Keratinocyte (primary cell): ENCODE data around the gene HYAL3. TPM values are rescaled to one million over a fixed set of nuclear protein-coding genes. Genes with fewer than 3 reads are reported as not detected.

Experiments used
- DNase-seq: peaks from one replicate; pipeline ENCODE4 v3.0.0-alpha.2; 2011; ENCODE audit warnings: low read depth, missing footprints, low spot score
- FAIRE-seq: peaks from 2 replicates; lab custom pipeline; 2011; peaks lifted over from hg19 to GRCh38; lab: Jason Lieb, UNC
- H2AFZ ChIP-seq: 2 replicates; pipeline ENCODE4 v1.6.0; 2012; ENCODE audit warnings: low read length, control low read depth, inconsistent platforms; ENCODE audit not compliant: control insufficient read depth
- H3K27ac ChIP-seq: 2 replicates; pipeline ENCODE4 v1.5.1; 2011; ENCODE audit warnings: low read length; ENCODE audit not compliant: control insufficient read depth, insufficient read depth
- H3K27me3 ChIP-seq: 3 replicates; pipeline ENCODE4 v1.6.0; 2011; ENCODE audit warnings: low read length; ENCODE audit not compliant: control insufficient read depth, insufficient read depth; ENCODE audit errors: extremely low read depth
- H3K36me3 ChIP-seq, 2 experiments: 2 replicates in 1 of 2; 3 replicates in 1 of 2; pipeline ENCODE4 v1.5.1; 2011; ENCODE audit warnings: low read length in 2 of 2, mild to moderate bottlenecking in 1 of 2; ENCODE audit not compliant: control insufficient read depth in 2 of 2, insufficient read depth in 2 of 2; ENCODE audit errors: extremely low read depth in 1 of 2
- H3K4me1 ChIP-seq: 3 replicates; pipeline ENCODE4 v1.5.1; 2011; ENCODE audit warnings: low read length; ENCODE audit not compliant: control insufficient read depth, insufficient read depth; ENCODE audit errors: extremely low read depth
- H3K4me2 ChIP-seq: 3 replicates; pipeline ENCODE4 v1.6.0; 2011; ENCODE audit warnings: low read depth, low read length; ENCODE audit not compliant: control insufficient read depth, insufficient read depth; ENCODE audit errors: extremely low read depth
- H3K4me3 ChIP-seq, 3 experiments: fragments of 200-600 bp in 1 of 3; sonication (generic) in 1 of 3; 2 replicates in 2 of 3; 3 replicates in 1 of 3; pipeline ENCODE4 v1.5.1; 2011 to 2016; ENCODE audit warnings: low read length in 3 of 3, mild to moderate bottlenecking in 3 of 3, control low read depth in 2 of 3, inconsistent platforms in 1 of 3, low read depth in 1 of 3, mixed read lengths in 1 of 3, mixed run types in 1 of 3, moderate library complexity in 1 of 3; ENCODE audit not compliant: control insufficient read depth in 2 of 3, insufficient read depth in 2 of 3; ENCODE audit errors: extremely low read depth in 1 of 3
- H3K79me2 ChIP-seq: 2 replicates; pipeline ENCODE4 v1.6.0; 2012; ENCODE audit warnings: low read length; ENCODE audit not compliant: control insufficient read depth, insufficient read depth
- H3K9ac ChIP-seq: 3 replicates; pipeline ENCODE4 v1.6.0; 2011; ENCODE audit warnings: low read length; ENCODE audit not compliant: control insufficient read depth, insufficient read depth; ENCODE audit errors: extremely low read depth
- H3K9me1 ChIP-seq: 3 replicates; pipeline ENCODE4 v1.6.0; 2011; ENCODE audit warnings: low read length; ENCODE audit not compliant: control insufficient read depth, insufficient read depth; ENCODE audit errors: extremely low read depth
- H3K9me3 ChIP-seq: 2 replicates; pipeline ENCODE4 v1.5.1; 2012; ENCODE audit warnings: low read depth, low read length; ENCODE audit not compliant: control insufficient read depth
- H4K20me1 ChIP-seq: 3 replicates; pipeline ENCODE4 v1.6.0; 2011; ENCODE audit warnings: low read length; ENCODE audit not compliant: control insufficient read depth, insufficient read depth; ENCODE audit errors: extremely low read depth
- EZH2 ChIP-seq: IDR thresholded peaks from one replicate; pipeline ENCODE4 v1.6.1; 2012; ENCODE audit warnings: inconsistent platforms, mild to moderate bottlenecking, low read length, moderate library complexity
- dilution Hi-C: fragments of 300-500 bp; cut with MboI; formaldehyde crosslinking; loops from one replicate; pipeline ENCODE4 v1.7.0; 2020; ENCODE audit warnings: low sequenced_read_pairs; ENCODE audit not compliant: extremely low pct_ligation_motif_present
- polyA plus RNA-seq, 5 experiments: library from polyadenylated mRNA; depleted of rRNA in 3 of 5; stranded (reverse) in 3 of 5; stranded (forward) in 1 of 5; unstranded in 1 of 5; fragments of >200 nt; gene quantifications; 1 replicate in 1 of 5; 2 replicates in 3 of 5; 3 replicates in 1 of 5; pipeline versions ENCODE4 v1.2.1 to v1.2.3, GENCODE V29; 2011 to 2012; ENCODE audit warnings: missing spikeins in 2 of 5, low read depth in 1 of 5, low replicate concordance in 1 of 5
- TF ChIP-seq, protein P1 (sequence below), 3 experiments: IDR thresholded peaks in 1 of 3; conservative IDR thresholded peaks in 1 of 3; optimal IDR thresholded peaks in 1 of 3; 2 replicates in 2 of 3; 3 replicates in 1 of 3; pipeline versions ENCODE3 to v1.5.1; 2011; ENCODE audit warnings: low read length in 3 of 3, mild to moderate bottlenecking in 3 of 3, moderate library complexity in 2 of 3, control low read depth in 1 of 3, inconsistent platforms in 1 of 3; ENCODE audit not compliant: insufficient read depth in 2 of 3; ENCODE audit errors: extremely low read depth in 1 of 3

The HYAL3 gene
- polyA plus RNA-seq, 1 donor (not counting 4 experiments of a cell fraction or from before 2014, with no cell fraction given) = 6.6 TPM

GRCh38 chr3:50264964-50265485 lies 34.2 kb downstream of the HYAL3 start:
- dilution Hi-C loops = no loop called here
- H3K4me3 ChIP-seq = no peak overlapping the region
- FAIRE-seq = no peak
- H4K20me1 ChIP-seq = no peaks in the 10 kb centered on the region
- peaks cover 30% of the 10 kb centered on the region for H3K4me1 ChIP-seq
- no peaks in the 10 kb centered on the region for H3K9me3 ChIP-seq
- H3K27ac ChIP-seq = no peak overlapping the region
- no peak overlapping the region for H3K4me2 ChIP-seq
- peaks cover 3% of the 10 kb centered on the region for H3K27me3 ChIP-seq
- TF ChIP-seq, protein P1, sequence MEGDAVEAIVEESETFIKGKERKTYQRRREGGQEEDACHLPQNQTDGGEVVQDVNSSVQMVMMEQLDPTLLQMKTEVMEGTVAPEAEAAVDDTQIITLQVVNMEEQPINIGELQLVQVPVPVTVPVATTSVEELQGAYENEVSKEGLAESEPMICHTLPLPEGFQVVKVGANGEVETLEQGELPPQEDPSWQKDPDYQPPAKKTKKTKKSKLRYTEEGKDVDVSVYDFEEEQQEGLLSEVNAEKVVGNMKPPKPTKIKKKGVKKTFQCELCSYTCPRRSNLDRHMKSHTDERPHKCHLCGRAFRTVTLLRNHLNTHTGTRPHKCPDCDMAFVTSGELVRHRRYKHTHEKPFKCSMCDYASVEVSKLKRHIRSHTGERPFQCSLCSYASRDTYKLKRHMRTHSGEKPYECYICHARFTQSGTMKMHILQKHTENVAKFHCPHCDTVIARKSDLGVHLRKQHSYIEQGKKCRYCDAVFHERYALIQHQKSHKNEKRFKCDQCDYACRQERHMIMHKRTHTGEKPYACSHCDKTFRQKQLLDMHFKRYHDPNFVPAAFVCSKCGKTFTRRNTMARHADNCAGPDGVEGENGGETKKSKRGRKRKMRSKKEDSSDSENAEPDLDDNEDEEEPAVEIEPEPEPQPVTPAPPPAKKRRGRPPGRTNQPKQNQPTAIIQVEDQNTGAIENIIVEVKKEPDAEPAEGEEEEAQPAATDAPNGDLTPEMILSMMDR (optimal IDR thresholded peaks at IDR 0.05 in 1 of 3, IDR thresholded peaks at IDR 0.05 in 1 of 3, conservative IDR thresholded peaks at IDR 0.05 in 1 of 3; ENCODE audit: extremely low read depth in 1 of 3, insufficient read depth in 2 of 3, low read length in 3 of 3) = no peak
- no peak for TF ChIP-seq EZH2
- H3K79me2 ChIP-seq = no peaks in the 10 kb centered on the region
- H3K9ac ChIP-seq = no peak overlapping the region
- peaks cover 2% of the 10 kb centered on the region for H3K9me1 ChIP-seq
- no peak overlapping the region for H2AFZ ChIP-seq
- DNase-seq = no peak
- no peaks in the 10 kb centered on the region for H3K36me3 ChIP-seq

- no peaks in the 10 kb centered on the region for H3K36me3 ChIP-seq
- H3K27ac ChIP-seq = no peak overlapping the region
- no peak overlapping the region for H2AFZ ChIP-seq
- TF ChIP-seq, protein P1 (optimal IDR thresholded peaks at IDR 0.05 in 1 of 3, IDR thresholded peaks at IDR 0.05 in 1 of 3, conservative IDR thresholded peaks at IDR 0.05 in 1 of 3; ENCODE audit: extremely low read depth in 1 of 3, insufficient read depth in 2 of 3, low read length in 3 of 3) = no peak
- no peak for TF ChIP-seq EZH2
- H3K9me1 ChIP-seq = peaks cover 2% of the 10 kb centered on the region
- no peak overlapping the region for H3K4me3 ChIP-seq
- DNase-seq (no peak), FAIRE-seq (no peak)
- no peaks in the 10 kb centered on the region for H3K9me3 ChIP-seq
- no peak overlapping the region for H3K4me2 ChIP-seq
- no peaks in the 10 kb centered on the region for H3K79me2 ChIP-seq
- peaks cover 3% of the 10 kb centered on the region for H3K27me3 ChIP-seq
- H3K9ac ChIP-seq = no peak overlapping the region
- dilution Hi-C loops = no loop called here
- peaks cover 29% of the 10 kb centered on the region for H3K4me1 ChIP-seq
- no peaks in the 10 kb centered on the region for H4K20me1 ChIP-seq
Observed at GRCh38 chr3:50264383-50264963, 34.7 kb downstream of the HYAL3 start.
